H1 (cell line): Measurements from ENCODE around the gene TSHZ2. TPM values are rescaled to one million over a fixed set of nuclear protein-coding genes. Genes with fewer than 3 reads are reported as not detected.

Experiments
- ASH2L ChIP-seq: fragments of 200-600, 300-600 bp; sonication (generic); IDR thresholded peaks from one replicate; pipeline ENCODE4 v1.7.1; 2017; ENCODE audit warnings: low read length
- polyA plus RNA-seq, 7 experiments: library from polyadenylated mRNA; depleted of rRNA in 3 of 7; stranded (reverse) in 5 of 7; unstranded in 2 of 7; fragments of >200 nt in 5 of 7; fragments of 200-250 nt in 2 of 7; gene quantifications; 1 replicate in 5 of 7; 2 replicates in 1 of 7; 4 replicates in 1 of 7; pipeline versions ENCODE4 v1.2.1 to v1.2.3, GENCODE V29; 2011 to 2013; ENCODE audit warnings: missing spikeins in 2 of 7, mixed read lengths in 2 of 7
- total RNA-seq: library from RNA; stranded (reverse); fragmentation: NEBNext Ultra II Directional; extraction: Animal tissue kit (Norgen Biotek cat#: 25700); gene quantifications from 2 replicates; pipeline ENCODE4 v1.2.1, GENCODE V29; 2021

The TSHZ2 gene
- total and polyA plus RNA-seq, 2 of the 8 experiments (the other 6 are each of a cell fraction or from before 2014, with no cell fraction given), result 0.14 to 0.30 TPM

- TF ChIP-seq ASH2L, result no peak
Measured at GRCh38 chr20:53164072-53164471, 191.9 kb downstream of the TSHZ2 start (continued).
